ENCODE results near the gene PRM2.

DNA sequence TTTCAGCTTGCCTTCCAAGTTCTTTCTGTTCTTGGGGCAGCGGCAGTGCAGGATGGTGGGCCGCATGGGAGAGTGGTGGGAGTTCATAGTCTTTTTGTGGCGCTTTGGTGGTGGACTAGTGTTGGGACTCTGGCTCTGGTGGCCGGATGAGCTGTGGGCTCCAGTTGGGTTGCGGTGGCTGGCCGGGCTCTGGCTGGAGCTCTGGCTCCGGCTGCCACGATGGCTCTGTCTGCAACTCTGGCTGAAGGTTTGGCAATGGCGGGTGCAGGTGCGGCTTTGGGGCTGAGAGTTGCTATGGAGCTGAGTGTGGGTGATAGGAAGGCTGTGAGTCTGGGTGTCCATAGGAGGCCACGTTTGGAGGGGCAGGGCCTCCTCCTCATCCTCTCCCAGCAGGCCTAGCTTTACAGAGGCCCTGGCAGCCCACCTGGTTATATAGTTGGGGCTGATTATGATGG, 7.3 kb downstream of the PRM2 start, which contains the start of gene TNP2:
- TF ChIP-seq CTCF (IDR thresholded peaks at IDR 0.05): no peak
- TF ChIP-seq POLR2A (IDR thresholded peaks at IDR 0.05): no peak
